22Rv1 (cell line): ENCODE results near the gene ZNF160.

Experiments used
- CTCF ChIP-seq: fragments of 450-650 bp; IDR thresholded peaks from 2 replicates; pipeline ENCODE4 v1.5.1; 2017; ENCODE audit warnings: mild to moderate bottlenecking
- ZFX ChIP-seq: fragments of 450-650 bp; IDR thresholded peaks from 2 replicates; pipeline ENCODE4 v1.6.1; 2017; ENCODE audit warnings: antibody characterized with exemption, borderline replicate concordance

DNA sequence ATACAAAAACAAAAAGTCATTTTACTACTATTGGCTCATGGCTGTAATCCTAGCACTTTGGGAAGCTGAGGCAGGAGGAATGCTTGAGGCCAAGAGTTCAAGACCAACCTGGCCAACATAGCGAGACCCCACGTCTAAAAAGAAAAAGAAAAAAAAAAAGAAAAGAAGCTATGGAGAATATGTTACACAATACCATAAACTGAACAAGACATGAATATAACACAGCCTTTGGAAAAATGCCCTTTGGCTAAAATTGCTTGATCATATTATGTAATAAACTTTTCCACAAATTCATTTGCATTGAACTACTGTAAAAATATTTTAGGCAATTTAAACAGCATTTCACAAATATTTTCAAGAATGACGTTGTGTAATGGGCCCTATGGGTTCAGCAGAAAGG, 33.2 kb upstream of the ZNF160 start:
- TF ChIP-seq CTCF (no peak), ZFX (no peak)
